Activated CD4-positive, alpha-beta T cell treated with anti-CD3 and anti-CD28 coated beads, Interleukin-10, Interleukin-2, amounts not matched to agents 100 ng/mL and 50 ng/mL, durations not matched to agents 16 hours and 8 hours (primary cell): ENCODE measurements around the gene KCNJ6.
"Not testable (repeated sequence)": the region's sequence is repeated elsewhere in the genome, so short reads cannot be mapped to it uniquely, and the experiment has no call there.

Source experiments
- DNase-seq: peaks from one replicate; pipeline ENCODE4 v3.0.0-alpha.2; 2020

Gene KCNJ6

GRCh38 chr21:37916310-37917051 lies at the start of gene KCNJ6:
Gene KCNJ6, minus strand, starts transcription at chr21:37916457. Its CDS starts 75,775 bp downstream, at chr21:37840682.
- DNase-seq = peak; percentile 10

DNA sequence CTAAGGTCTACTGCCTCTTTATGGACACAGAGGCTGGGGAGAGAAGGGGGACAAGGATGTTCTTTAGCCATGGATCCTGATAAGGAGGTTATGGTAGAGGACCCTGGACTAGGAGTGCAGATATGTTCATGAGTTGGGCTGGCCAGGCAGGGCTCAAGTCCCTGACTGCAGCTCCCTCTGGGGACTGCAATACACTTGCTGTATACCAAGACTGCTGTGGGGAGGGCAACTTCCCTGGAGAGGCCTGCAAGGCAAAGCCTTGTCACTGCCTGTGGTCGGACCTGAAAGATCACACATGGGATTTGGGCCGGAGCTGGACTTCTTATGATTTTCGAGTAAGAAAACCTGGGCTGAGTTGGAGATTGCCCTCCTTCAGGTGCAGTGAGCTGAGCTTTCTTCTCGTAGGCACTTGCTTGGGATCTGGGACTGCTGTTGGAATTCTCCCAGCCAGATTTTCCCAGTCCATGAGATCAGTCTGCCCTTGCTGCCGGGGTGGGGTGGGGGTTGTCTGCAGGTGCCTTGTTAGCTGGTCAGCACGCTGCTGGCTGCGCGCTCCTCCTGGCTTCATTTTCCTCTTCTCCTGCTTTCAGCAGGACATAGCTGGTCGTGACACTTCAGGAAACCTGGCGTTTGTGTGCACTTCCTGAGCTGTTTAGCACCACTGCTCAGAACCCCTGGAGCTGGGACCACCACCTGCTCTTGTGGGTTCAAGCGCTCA lies 49.0 kb upstream of the KCNJ6 start:
- no peak for DNase-seq

DNA sequence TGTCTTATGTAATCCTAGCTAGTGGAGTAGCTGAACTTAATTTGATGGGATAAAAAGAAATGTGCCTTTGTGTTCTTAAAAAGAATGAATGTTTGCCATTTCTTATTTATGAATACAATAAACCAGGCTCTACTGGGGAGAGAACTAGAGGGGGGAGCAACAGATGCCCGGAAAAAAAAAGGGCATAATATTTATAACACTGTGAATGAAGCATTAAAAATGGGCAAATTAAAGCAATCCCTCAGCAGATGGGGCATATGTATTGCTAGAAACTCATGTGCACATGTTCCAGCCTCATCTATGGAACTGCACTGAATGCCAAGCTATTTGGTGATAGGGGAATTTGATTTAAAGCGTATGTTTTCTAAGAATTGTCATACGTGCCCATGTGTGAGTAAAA lies 42.3 kb upstream of the KCNJ6 start:
- DNase-seq = no peak

DNA sequence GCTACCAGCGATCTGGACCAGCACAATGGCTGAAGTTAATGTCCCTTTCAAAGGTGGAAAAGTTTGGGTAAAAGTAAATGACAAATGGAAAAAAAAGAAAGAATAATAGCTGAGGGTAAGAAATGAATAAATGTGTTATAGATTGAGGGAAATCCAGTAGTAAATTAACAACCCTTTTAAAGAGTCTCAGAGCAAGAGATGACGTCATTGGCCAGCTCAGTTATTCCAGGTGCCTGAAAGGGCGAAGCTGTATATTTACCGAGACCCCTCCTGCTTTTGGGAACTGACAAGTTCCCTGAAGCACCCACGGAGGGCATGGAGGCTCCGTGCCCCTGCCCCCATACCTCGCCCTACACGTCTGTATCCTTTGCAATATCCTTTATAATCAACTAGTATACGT lies 40.5 kb upstream of the KCNJ6 start:
- DNase-seq = no peak

DNA sequence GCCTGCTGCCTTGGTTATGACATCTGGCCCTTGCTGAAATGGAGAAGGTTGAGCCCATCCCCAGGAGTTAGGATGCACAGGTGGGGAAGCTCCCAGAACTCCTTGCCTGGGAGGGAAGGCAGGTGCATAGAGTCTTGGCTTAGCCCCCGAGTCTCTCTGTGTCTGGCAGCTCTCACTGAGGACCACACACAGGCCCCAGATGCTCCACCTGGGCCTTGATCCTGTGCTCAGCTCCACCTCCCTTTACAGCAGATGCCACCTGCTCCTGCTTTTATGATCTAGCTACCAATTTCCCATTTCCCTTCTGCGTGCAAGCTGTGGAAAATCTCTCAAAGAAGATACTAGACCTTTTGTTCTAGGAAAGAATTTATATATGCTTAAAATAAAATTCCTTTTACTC lies 28.8 kb upstream of the KCNJ6 start:
- DNase-seq = no peak

GRCh38 chr21:37944496-37944895 lies 28.2 kb upstream of the KCNJ6 start:
- no peak for DNase-seq

DNA sequence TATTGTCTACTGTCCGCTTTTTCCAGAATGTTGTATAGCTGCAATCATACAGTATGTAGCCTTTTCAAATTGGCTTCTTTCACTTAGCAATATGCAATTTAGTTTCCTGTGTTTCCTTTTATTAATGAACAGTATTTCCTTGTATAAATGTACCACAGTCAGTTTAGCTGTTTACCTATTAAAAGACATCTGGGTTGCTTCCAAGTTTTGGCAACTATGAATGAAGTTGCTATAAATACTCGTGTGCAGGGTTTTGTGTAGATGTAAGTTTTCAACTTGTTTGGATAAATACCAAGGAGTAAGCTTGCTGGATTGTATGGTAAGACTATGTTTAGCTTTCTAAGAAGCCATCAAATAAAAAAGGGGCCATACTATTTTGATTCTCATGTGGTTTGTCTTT lies 24.4 kb upstream of the KCNJ6 start:
- no peak for DNase-seq

DNA sequence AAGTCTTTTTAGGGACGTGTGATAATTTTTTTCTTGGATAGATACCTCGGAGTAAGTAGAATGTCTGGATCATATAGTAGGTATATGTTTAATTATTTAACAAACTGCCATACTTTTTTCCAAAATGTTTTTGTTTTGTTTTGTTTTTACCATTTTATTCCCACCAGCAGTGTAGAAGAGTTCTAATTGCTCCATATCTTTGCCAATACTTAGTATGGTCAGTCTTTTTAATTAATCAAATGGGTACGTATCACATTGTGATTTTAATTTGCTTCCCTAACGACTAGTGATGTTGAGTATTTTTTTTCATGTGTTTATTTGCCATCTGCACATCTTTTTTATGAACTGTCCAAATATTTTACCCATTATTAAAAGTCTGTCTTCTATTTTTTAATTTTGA lies 23.6 kb upstream of the KCNJ6 start:
- no peak for DNase-seq

- DNase-seq = no peak
Measured at GRCh38 chr21:37939251-37939650, 23.0 kb upstream of the KCNJ6 start.

DNA sequence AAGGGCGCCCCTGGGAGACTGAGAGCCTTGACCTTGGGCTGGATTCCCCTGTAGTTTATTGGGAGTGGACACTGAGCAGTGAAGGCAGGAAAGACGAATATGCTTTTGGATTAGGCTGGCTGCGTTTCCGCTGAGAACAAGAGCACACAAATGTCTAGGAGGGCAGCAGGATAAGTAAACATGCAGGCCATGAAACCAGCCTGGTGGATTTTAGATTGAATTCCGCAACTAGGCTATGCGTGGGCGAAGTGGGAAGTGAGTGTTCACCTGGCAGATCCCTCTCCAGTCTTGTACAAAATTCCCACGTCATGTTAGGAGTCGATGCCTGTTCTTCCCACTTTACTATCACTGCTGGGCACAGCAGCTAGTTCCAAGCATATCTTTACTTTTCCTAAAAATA lies 21.4 kb upstream of the KCNJ6 start:
- no peak for DNase-seq

DNA sequence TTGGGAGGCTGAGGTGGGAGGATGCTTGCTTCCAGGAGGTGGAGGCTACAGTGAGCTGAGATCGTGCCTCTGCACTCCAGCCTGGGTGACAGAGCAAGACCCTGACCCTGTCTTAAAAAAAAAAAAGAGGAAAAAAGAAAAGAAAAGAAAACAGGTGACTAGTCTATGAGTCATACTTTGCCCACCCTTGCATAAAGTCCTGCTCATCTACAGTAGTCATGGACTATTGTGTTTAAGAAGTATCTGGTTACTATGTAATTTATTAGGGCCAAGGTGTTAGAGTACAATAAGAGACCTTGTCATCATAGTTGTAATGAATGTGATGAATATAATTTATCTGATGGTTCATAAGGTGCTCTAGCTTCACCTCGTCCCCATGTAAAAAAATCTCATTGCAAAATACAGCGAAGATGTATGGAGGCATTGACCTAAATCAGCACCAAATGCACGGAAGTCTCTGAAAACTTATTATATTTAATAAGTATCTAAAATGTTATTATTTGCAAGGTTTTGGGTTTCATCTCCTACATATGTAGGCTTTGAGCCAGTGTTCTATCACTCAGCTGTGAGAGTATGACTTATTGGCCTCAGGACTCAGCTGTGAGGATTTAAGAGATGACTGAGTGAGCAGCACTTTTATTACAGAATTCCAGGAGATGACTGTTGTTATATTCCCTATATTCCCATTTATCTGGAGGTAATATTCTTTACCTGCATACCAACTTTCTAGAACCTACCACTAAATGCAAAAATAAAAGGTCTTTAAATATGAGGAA lies 19.9 kb upstream of the KCNJ6 start:
- no peak for DNase-seq

- DNase-seq = no peak
Measured at GRCh38 chr21:37932936-37933335, 16.7 kb upstream of the KCNJ6 start.

GRCh38 chr21:37927711-37928110 lies 11.5 kb upstream of the KCNJ6 start:
- DNase-seq = no peak

GRCh38 chr21:37921091-37921490 lies 4.8 kb upstream of the KCNJ6 start:
- no peak for DNase-seq

DNA sequence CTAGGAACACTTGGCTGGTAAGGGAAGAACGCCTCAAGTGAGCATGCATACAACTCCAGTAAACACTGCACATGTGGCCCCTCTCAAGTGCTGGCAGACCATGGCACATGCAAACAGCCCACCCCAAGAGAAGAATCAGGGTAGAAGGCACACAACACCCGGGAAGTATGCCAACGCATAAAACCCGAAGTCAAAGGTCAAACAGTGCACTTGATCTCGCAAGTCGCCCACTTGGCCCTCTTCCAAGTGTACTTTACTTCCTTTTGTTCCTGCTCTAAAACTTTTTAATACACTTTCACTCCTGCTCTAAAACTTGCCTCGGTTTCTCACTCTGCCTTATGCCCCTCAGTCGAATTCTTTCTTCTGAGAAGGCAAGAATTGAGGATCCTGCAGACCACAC lies 4.0 kb upstream of the KCNJ6 start:
- not testable (repeated sequence) for DNase-seq

GRCh38 chr21:37917612-37918011 lies 1.4 kb upstream of the KCNJ6 start:
- peak; percentile 0 for DNase-seq

GRCh38 chr21:37915941-37916309 lies 332 bp downstream of the KCNJ6 start:
- DNase-seq = no peak

DNA sequence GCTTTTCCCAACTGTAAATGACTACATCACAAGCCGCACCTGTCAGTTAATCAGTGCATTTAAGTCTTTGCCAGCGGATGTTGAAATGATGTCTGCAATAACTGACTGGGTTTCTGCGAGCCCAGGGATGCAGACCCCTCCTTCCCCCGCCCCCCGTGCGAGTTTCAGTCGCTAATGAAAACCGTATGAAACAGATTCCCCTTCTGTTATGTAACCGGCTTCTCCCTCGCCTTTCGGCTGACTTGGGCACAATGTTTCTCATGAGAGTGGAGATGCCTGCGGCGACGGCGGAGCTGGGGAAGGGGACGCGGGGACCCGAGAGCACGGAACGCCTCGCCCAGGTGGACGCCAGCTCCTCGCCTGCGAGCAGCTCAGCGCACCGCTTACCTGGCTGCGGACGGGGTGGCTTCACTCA lies 753 bp downstream of the KCNJ6 start:
- no peak for DNase-seq

- no peak for DNase-seq
Measured at GRCh38 chr21:37912616-37913015, 3.6 kb downstream of the KCNJ6 start.

GRCh38 chr21:37909936-37910335 lies 6.3 kb downstream of the KCNJ6 start:
- no peak for DNase-seq

DNA sequence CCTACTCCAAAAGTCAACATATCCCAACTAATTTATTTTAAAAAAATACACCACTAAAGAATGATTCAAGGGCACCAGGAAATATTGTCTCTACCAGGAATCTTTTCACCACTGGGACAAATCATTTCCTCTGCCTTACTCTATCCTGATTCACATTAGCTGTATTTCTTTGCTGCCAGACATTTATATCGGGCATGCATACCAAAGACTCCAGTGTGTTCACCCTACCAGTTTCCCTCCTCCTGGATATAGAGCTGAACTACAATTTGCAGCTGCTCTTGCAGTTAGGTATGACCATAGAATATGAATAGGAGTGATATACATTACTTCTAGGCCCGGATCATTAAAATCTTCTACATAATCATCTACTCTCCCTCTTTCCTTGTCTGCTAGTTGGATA lies 7.6 kb downstream of the KCNJ6 start:
- no peak for DNase-seq

- no peak for DNase-seq
Measured at GRCh38 chr21:37907076-37907475, 9.2 kb downstream of the KCNJ6 start.

GRCh38 chr21:37905291-37905690 lies 11.0 kb downstream of the KCNJ6 start:
- no peak for DNase-seq

- no peak for DNase-seq
Measured at GRCh38 chr21:37904856-37905255, 11.4 kb downstream of the KCNJ6 start.
